GM21786 (cell line): Measurements from ENCODE around the gene IDI1.
"Not testable (repeated sequence)": the region's sequence is repeated elsewhere in the genome, so short reads cannot be mapped to it uniquely, and the experiment has no call there.

Experiments
- ATAC-seq: cut with Tn5 transposase; IDR thresholded peaks from one replicate; pipeline ENCODE4 v1.9.1; 2021; ENCODE audit not compliant: unreplicated experiment

IDI1 gene

GRCh38 chr10:1048732-1049424 lies at the start of gene IDI1:
Gene IDI1 (minus strand): TSS chr10:1049119. CDS start chr10:1049003, 116 bp downstream.
- ATAC-seq: peak; percentile 83

- no peak for ATAC-seq
Observed at GRCh38 chr10:1097436-1097835, 48.5 kb upstream of the IDI1 start.

DNA sequence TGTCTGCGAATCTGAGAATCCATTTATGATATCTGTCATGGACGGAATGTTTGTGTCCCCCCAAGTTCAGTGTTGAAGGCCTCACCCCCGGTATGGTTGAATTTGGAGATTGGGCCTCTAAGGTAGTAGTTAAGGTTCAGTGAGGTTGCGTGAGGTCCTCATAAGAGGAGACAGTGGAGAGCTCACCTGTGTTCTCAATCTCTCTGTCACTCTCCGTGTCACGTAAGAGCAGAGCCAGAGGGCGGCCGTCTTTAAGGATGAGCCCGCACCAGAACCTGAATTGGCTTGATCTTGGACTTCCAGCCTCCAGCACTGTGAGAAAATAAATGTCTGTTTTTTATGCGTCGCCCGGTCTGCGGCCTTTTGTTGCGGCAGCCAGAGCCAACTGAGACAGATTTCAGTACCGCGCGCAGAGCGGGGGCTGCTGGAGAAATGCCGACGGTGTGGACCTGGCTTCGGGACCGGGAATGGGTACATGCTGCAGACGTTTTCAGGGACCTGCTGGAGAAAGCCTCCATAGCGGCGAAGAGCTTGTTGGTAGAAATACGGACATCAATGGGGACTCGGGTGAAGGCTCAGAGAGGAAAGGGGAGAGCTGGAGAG lies 47.5 kb upstream of the IDI1 start:
- no peak for ATAC-seq

GRCh38 chr10:1095498-1095897 lies 46.6 kb upstream of the IDI1 start:
- no peak for ATAC-seq

DNA sequence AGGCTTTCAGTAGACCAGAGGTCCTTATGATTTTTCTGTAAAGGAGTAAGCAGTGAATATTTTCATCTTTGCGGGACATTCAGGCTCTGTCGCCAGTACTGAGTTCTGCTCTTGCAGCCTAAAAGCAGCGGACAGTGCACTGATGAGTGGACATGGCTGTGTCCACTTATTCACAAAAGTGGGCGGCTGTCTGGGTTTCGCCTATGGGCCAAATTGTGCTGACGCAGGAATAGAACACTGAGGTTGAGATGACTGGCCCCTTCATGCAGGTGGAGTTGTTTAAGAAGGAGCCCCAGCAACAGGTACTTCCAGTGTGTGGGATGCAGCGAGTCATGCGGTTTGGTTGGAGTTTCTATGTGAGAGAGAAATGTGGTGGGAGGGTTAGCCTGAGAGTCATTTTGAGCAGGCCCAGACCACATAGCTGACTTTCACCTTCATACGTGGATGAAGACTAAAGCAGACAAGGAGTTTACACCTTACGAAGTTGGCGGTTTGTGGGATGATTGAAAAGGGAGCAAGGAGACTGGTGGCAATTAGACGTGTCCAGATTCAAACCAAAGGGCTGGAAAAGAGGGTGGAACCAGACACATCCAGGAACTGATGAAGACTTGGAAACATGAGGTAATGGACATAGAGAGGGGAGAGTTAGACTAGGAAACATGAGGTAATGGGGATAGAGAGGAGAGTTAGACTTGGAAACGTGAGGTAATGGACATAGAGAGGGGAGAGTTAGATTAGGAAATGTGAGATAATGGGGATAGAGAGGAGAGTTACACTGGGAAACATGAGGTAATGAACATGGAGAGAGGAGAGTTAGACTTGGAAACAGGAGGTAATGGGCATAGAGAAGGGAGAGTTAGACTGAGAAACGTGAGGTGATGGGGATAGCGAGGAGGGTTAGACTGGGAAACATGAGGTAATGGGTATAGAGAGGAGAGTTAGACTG lies 45.5 kb upstream of the IDI1 start:
- no peak for ATAC-seq

DNA sequence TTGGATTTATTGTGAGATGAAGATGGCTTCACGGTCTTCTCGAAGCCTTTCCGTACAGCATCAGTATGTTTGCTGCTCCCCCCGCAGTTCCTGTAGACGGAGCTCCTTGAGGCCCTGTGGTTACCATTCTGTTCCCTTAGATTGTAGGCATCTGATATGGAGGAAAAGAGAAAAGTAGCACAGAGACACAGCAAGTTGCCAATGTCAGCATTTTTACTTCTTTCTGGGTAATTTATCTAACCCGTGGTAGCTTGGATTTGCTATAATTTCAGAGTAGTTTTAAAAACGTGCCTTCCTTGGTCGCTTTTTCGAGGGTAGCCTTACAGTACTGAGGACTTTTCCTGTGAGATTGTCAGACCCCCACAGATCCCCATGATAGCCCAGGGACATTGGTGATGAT lies 44.8 kb upstream of the IDI1 start:
- no peak for ATAC-seq

GRCh38 chr10:1090696-1091095 lies 41.8 kb upstream of the IDI1 start:
- ATAC-seq: no peak

GRCh38 chr10:1089017-1089689 lies 40.2 kb upstream of the IDI1 start:
- ATAC-seq: no peak

- no peak for ATAC-seq
Observed at GRCh38 chr10:1086787-1087186, 37.9 kb upstream of the IDI1 start.

DNA sequence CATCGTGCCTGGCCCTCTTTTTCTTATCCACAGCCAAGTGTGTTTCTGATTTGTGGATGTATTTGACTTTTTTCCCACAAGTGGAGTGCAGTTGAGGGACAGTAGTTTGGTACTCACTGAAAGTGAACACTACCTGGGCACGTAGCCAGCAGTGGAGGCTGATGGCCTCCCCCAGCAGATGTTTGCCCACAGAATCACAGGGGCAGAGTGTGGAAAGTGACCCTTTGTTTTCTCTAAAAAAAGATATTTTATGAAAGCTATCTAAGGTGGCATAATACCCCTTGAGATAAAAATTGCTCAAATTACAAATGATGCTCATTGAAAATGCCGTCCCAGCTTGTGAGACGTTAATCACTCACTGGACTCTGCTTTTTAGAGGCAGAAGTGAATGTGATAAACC lies 36.3 kb upstream of the IDI1 start:
- ATAC-seq: no peak

DNA sequence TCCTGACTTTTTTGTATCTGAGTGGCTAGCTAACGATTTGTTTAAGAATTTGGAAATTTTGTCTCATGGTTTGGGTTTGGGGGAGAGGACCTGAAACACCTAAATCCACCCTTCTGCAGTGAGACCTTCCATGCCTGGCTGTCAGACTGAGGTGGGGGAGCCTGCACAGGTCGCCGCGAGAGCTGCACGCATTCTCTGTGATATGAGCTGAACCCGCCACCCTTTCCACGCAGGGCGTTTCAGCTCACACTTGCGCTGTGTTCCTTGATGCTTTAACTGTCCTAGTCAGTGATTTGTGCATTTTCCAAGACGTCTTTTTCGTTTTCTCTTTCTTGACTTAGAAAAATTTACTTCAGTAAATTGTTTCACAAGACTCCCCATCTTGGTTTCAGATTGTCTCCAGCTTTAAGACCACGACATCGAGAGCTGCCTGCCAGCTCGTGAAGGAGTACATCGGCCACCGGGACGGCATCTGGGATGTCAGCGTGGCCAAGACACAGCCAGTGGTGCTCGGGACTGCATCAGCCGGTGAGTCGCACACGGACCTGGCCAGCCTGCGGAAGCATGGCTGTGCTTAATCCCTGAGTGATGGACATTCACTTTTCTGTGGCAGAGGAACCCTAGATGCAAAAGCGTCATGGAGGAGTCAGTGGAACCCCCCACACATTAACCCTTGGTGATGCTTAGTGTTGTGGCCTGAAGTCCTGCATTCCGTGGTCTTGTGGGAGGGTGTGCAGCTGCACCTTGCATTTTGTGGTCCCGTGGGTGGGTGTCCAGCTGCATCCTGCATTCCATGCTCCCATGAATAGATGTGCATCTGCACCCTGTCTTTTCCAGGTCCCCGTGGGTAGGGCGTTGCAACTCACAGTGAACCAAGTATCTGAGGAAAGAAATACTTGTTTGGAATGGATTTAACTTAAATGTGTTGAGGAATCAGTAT lies 35.4 kb upstream of the IDI1 start:
- no peak for ATAC-seq

GRCh38 chr10:1083581-1083980 lies 34.7 kb upstream of the IDI1 start:
- no peak for ATAC-seq

- ATAC-seq: no peak
Observed at GRCh38 chr10:1078668-1079067, 29.7 kb upstream of the IDI1 start.

- no peak for ATAC-seq
Observed at GRCh38 chr10:1074748-1075308, 25.9 kb upstream of the IDI1 start.

- no peak for ATAC-seq
Observed at GRCh38 chr10:1074052-1074747, 25.3 kb upstream of the IDI1 start.

- no peak for ATAC-seq
Observed at GRCh38 chr10:1070919-1071318, 22.0 kb upstream of the IDI1 start.

DNA sequence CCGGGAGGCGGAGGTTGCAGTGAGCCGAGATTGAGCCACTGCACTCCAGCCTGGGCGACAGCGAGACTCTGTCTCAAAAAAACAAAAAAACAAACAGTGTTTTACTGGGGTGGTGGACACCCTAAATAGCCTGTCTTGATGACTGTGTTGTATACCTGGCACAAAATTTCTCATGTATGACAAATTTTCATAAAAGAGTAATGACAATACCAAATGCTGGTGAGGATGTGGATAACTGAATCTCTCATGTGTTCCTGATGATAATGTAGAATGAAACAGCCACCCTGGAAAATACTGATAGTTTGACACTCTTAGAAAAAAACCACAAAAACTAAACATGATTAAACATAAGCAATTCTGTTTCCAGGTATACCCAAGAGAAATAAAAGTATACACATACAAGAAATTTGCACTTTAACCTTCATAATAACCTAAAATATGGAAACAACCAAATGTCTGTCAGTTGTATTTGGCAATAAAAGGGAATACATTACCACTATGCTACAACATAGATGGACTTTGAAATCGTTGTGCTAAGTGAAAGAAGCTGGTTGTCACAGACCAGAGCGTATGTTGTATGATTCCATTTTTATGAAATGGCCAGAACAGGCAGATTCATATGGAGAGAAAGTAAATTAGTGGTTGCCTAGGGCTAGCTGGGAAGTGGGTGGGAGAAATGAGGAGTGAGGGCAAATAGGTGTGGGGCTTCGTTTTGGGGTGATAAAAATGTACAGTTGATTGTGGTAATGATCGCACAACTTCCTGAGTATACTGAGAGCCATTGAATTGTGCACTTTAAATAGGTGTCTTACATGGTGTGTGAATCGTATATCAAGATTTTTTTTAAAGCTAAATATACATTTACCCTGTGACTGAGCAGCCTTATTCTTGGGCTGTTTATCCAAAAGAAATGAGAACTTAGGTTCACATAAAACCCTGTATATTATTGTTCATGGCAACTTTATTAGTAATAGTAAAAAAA lies 19.8 kb upstream of the IDI1 start:
- no peak for ATAC-seq

DNA sequence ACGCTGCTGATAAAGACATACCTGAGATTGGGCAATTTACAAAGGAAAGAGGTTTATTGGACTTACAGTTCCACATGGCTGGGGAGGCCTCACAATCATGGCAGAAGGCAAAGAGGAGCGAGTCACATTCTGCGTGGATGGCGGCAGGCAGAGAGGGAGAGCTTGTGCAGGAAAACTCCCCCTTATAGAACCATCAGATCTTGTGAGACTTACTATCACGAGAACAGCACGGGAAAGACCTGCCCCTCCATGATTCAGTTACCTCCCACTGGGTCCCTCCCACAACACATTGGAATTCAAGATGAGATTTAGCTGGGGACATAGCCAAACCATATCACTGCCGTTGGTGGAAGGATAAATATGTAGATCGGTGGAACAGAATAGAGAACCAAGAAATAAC lies 17.8 kb upstream of the IDI1 start:
- ATAC-seq: not testable (repeated sequence)
